ENCODE results near the gene KLC1. TPM values are rescaled to one million over a fixed set of nuclear protein-coding genes. Genes with fewer than 3 reads are reported as not detected.
A peak's percentile ranks its signal among the peaks of the same experiment; 100 is the strongest.

Gene KLC1
- total and polyA plus RNA-seq, 2 of the 8 experiments (the other 6 are each of a cell fraction or from before 2014, with no cell fraction given): 84.6 to 134 TPM

- H3K27me3 ChIP-seq (replicated peaks in 1 of 4; ENCODE audit: control insufficient read depth in 3 of 4, extremely low read depth in 1 of 4, insufficient read depth in 3 of 4, low read length in 3 of 4): no peaks in the 10 kb centered on the region
- no peak overlapping the region for H3K27ac ChIP-seq (ENCODE audit: low read depth, low read length)
- H3K23ac ChIP-seq (ENCODE audit: insufficient read length): no peak overlapping the region
- H3K79me1 ChIP-seq (ENCODE audit: low read depth, low read length): peaks cover 2% of the 10 kb centered on the region; the same call in 1 of the 2 replicates
- H3K18ac ChIP-seq (ENCODE audit: extremely low read depth, low read length): no peak overlapping the region
- FAIRE-seq (no peak), DNase-seq (ENCODE audit: low read depth in 1 of 2, low spot score in 2 of 2) (no peak)
- peaks cover 5 to 15% (median 9%) of the 10 kb centered on the region in 4 experiments for H3K4me1 ChIP-seq (replicated peaks in 1 of 4; ENCODE audit: control insufficient read depth in 3 of 4, insufficient read depth in 4 of 4, low read length in 3 of 4)
- H4K91ac ChIP-seq (replicated peaks; ENCODE audit: insufficient read length, low read length): no peak overlapping the region
- H2BK15ac ChIP-seq (ENCODE audit: low read length): no peak overlapping the region
- H3K4me3 ChIP-seq (ENCODE audit: extremely low read depth in 1 of 4, insufficient read depth in 2 of 4, low read depth in 3 of 4, low read length in 4 of 4): peak overlapping the region in 1 of 4 experiments; percentile 92; a peak in 3 of 8 replicates
- H3K36me3 ChIP-seq (ENCODE audit: control insufficient read depth in 2 of 4, insufficient read depth in 4 of 4, low read length in 3 of 4): no peaks in the 10 kb centered on the region
- no peak overlapping the region for H4K8ac ChIP-seq (ENCODE audit: extremely low read depth, insufficient read depth, low read length)
- H3K4me2 ChIP-seq (ENCODE audit: insufficient read depth in 1 of 2, low read depth in 2 of 2, low read length in 2 of 2): peak overlapping the region; percentile 65 to 89; a peak in 3 of 4 replicates
- no peak overlapping the region for H2BK120ac ChIP-seq (replicated peaks; ENCODE audit: low read depth, low read length)
- H3K4ac ChIP-seq (replicated peaks; ENCODE audit: insufficient read length, low read depth, low read length): peak overlapping the region; percentile 91
- ChIA-PET POLR2A (ENCODE audit: partially characterized antibody) (interaction anchor here (0.8 to 2.2 kb wide), 4 partner anchors 9 to 105 kb away, joined by 3 to 8 read pairs (median 4); partner anchors contain the start of gene CKB), CTCF (ENCODE audit: partially characterized antibody) (interaction anchor here (1.2 kb wide), 1 partner anchor 53 kb away, joined by 4 read pairs; no protein-coding TSS in a partner anchor)
- no peak overlapping the region for H2AFZ ChIP-seq (ENCODE audit: low read length)
- no peak overlapping the region for H2AK5ac ChIP-seq (ENCODE audit: low read depth, low read length)
- peaks cover 6% of the 10 kb centered on the region; the same call in 1 of the 2 replicates for H3K23me2 ChIP-seq (ENCODE audit: low read depth, low read length)
- peaks cover 4 to 27% of the 10 kb centered on the region in 2 experiments for H3K79me2 ChIP-seq (ENCODE audit: control insufficient read depth in 1 of 2, insufficient read depth in 2 of 2, low read length in 2 of 2)
- H4K5ac ChIP-seq (ENCODE audit: insufficient read length, low read depth, low read length): peak overlapping the region; percentile 28
- no peak overlapping the region for H3K14ac ChIP-seq (ENCODE audit: insufficient read length)
- no peak overlapping the region for H3K56ac ChIP-seq (replicated peaks; ENCODE audit: insufficient read length, low read depth, low read length)
- 0 out of 2 replicates have a peak overlapping the region, but pooled peaks have one; percentile 77 for H2BK20ac ChIP-seq (ENCODE audit: low read length)
- 85% methylated on average over 16 of the region's 16 CpGs; no CpG with 5 or more reads in 1 of the 2 experiments for WGBS, 2 experiments (ENCODE audit: extremely low coverage in 1 of 2, insufficient coverage in 1 of 2, insufficient read length in 1 of 2, insufficient replicate concordance in 2 of 2, low coverage in 1 of 2, low lambda C conversion rate in 2 of 2, missing lambda C conversion rate in 1 of 2)
- no peak overlapping the region for H2BK12ac ChIP-seq (ENCODE audit: low read depth, low read length)
- no peak overlapping the region for H2BK5ac ChIP-seq (ENCODE audit: low read depth, low read length)
- H3K9me3 ChIP-seq (ENCODE audit: insufficient read depth in 2 of 2, low read depth in 1 of 2, low read length in 1 of 2): no peaks in the 10 kb centered on the region
- peaks cover 7 to 11% of the 10 kb centered on the region in 2 experiments for H4K20me1 ChIP-seq (replicated peaks in 1 of 2; ENCODE audit: control insufficient read depth in 1 of 2, insufficient read depth in 2 of 2, low read length in 2 of 2)
- peak overlapping the region in 2 of 4 experiments; percentile 1 to 30; a peak in 2 of 7 replicates for H3K9ac ChIP-seq (replicated peaks in 1 of 4; ENCODE audit: extremely low read depth in 1 of 4, low read depth in 3 of 4, low read length in 3 of 4)
- TF ChIP-seq SP1 (IDR thresholded peaks at IDR 0.05; ENCODE audit: low read depth, low read length) (no peak), ASH2L (IDR thresholded peaks at IDR 0.05; ENCODE audit: low read length) (no peak), JUND (IDR thresholded peaks at IDR 0.05; ENCODE audit: low read length) (no peak), NANOG (IDR thresholded peaks at IDR 0.05; ENCODE audit: insufficient read depth, low read depth, low read length, poor library complexity, severe bottlenecking) (no peak), CTCF (IDR thresholded peaks at IDR 0.05; ENCODE audit: control extremely low read depth in 1 of 3, insufficient read depth in 1 of 3, low read depth in 1 of 3, low read length in 3 of 3) (no peak), HDAC6 (IDR thresholded peaks at IDR 0.05; ENCODE audit: low read depth, low read length) (no peak), CHD1 (IDR thresholded peaks at IDR 0.05; ENCODE audit: low read depth, low read length) (no peak), POU5F1 (IDR thresholded peaks at IDR 0.05; ENCODE audit: low read depth, low read length) (no peak), TCF12 (IDR thresholded peaks at IDR 0.05; ENCODE audit: low read depth, low read length) (no peak)
Measured at GRCh38 chr14:103627073-103628025, 1.7 kb upstream of the KLC1 start.
